ENCODE results near the gene KCND2.

Gene KCND2

DNA sequence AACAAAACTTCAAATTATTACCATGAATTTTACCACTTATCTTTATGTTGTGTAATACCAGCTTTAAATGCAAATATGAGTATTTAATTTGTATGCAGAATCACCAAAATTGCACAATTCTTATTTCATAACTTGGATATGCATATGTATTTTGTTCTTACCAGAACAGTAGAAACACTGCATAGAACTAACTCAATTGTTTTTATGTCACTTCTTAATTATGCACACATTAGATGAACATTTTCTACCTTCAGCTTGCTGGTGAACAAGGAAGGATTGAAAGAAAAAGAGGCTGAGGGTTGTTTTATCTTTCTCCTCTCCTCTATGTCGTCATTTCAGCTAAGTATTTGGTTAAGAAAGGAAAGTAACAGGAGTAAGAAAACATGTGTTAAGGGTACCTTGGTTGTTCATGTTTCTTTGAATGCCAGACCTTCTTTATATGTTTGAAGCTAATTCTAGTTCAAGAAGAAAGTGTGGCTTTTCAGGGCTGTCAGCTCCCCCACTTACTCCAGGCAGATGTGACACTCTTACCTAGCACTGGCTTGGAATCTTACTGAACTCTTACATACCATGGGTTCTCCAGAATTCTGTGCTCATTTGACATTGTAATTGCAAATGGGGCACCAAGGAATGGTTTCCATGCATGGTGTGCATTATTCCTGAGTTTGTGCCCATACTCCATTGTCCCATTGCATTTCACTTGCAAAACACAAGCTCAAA is 436.4 kb downstream of the KCND2 start:
- Histone ChIP-seq H3K9me3 (no peaks in the 10 kb centered on the region), H3K4me1 (no peaks in the 10 kb centered on the region), H3K9ac (no peak overlapping the region), H3K27me3 (no peaks in the 10 kb centered on the region), H3K36me3 (no peaks in the 10 kb centered on the region), H3K27ac (no peak overlapping the region), H4K20me1 (no peaks in the 10 kb centered on the region), H3K4me2 (no peak overlapping the region), H3K4me3 (no peak overlapping the region)
- TF ChIP-seq Cebpa-rat (IDR thresholded peaks at IDR 0.05): no peak

- H3K4me3 ChIP-seq: no peak overlapping the region
- no peaks in the 10 kb centered on the region for H3K36me3 ChIP-seq
- H3K9me3 ChIP-seq: no peaks in the 10 kb centered on the region
- H3K27ac ChIP-seq: no peak overlapping the region
- H3K4me2 ChIP-seq: no peak overlapping the region
- H3K9ac ChIP-seq: no peak overlapping the region
- TF ChIP-seq Cebpa-rat (IDR thresholded peaks at IDR 0.05): no peak
- no peaks in the 10 kb centered on the region for H3K4me1 ChIP-seq
- no peaks in the 10 kb centered on the region for H4K20me1 ChIP-seq
- H3K27me3 ChIP-seq: no peaks in the 10 kb centered on the region
Observed at GRCh38 chr7:120709972-120710320, 437.0 kb downstream of the KCND2 start.

- no peak for TF ChIP-seq Cebpa-rat (IDR thresholded peaks at IDR 0.05)
- no peaks in the 10 kb centered on the region for H3K9me3 ChIP-seq
- H3K27me3 ChIP-seq: no peaks in the 10 kb centered on the region
- H3K36me3 ChIP-seq: no peaks in the 10 kb centered on the region
- no peaks in the 10 kb centered on the region for H4K20me1 ChIP-seq
- H3K27ac ChIP-seq: no peak overlapping the region
- no peak overlapping the region for H3K4me3 ChIP-seq
- no peak overlapping the region for H3K4me2 ChIP-seq
- no peak overlapping the region for H3K9ac ChIP-seq
- no peaks in the 10 kb centered on the region for H3K4me1 ChIP-seq
Observed at GRCh38 chr7:120714945-120715344, 442.0 kb downstream of the KCND2 start.

GRCh38 chr7:120716307-120716706 is 443.3 kb downstream of the KCND2 start:
- no peak for TF ChIP-seq Cebpa-rat (IDR thresholded peaks at IDR 0.05)
- H3K9me3 ChIP-seq: no peaks in the 10 kb centered on the region
- no peak overlapping the region for H3K27ac ChIP-seq
- H3K36me3 ChIP-seq: no peaks in the 10 kb centered on the region
- H4K20me1 ChIP-seq: no peaks in the 10 kb centered on the region
- H3K4me1 ChIP-seq: no peaks in the 10 kb centered on the region
- H3K27me3 ChIP-seq: no peaks in the 10 kb centered on the region
- no peak overlapping the region for H3K4me3 ChIP-seq
- no peak overlapping the region for H3K4me2 ChIP-seq
- H3K9ac ChIP-seq: no peak overlapping the region

DNA sequence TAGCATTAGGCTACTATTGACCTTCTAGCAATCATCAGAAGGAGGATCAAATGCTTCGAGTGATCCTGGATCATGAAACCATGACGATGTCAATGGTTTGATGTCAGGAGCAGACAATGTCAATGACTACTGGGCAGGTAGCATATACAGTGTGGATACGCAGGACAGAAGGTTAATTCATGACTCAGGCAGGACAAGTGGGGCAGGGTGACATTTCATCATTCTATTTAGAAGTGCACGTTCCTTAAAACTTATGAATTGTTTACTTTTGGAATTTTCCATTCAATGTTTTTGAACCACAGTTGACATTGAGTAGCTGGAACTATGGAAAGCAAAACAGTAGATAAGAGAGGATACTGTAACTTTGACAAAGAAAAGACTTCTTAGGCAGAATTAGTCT is 444.2 kb downstream of the KCND2 start:
- H3K4me2 ChIP-seq: no peak overlapping the region
- no peak overlapping the region for H3K27ac ChIP-seq
- H3K36me3 ChIP-seq: no peaks in the 10 kb centered on the region
- no peak overlapping the region for H3K9ac ChIP-seq
- TF ChIP-seq Cebpa-rat (IDR thresholded peaks at IDR 0.05): no peak
- no peak overlapping the region for H3K4me3 ChIP-seq
- H3K4me1 ChIP-seq: no peaks in the 10 kb centered on the region
- no peaks in the 10 kb centered on the region for H3K9me3 ChIP-seq
- no peaks in the 10 kb centered on the region for H3K27me3 ChIP-seq
- H4K20me1 ChIP-seq: no peaks in the 10 kb centered on the region

GRCh38 chr7:120718361-120718760 is 445.4 kb downstream of the KCND2 start:
- H3K9me3 ChIP-seq: no peaks in the 10 kb centered on the region
- no peak overlapping the region for H3K9ac ChIP-seq
- no peaks in the 10 kb centered on the region for H3K27me3 ChIP-seq
- H3K4me3 ChIP-seq: no peak overlapping the region
- no peak for TF ChIP-seq Cebpa-rat (IDR thresholded peaks at IDR 0.05)
- no peak overlapping the region for H3K4me2 ChIP-seq
- H3K36me3 ChIP-seq: no peaks in the 10 kb centered on the region
- no peak overlapping the region for H3K27ac ChIP-seq
- H4K20me1 ChIP-seq: no peaks in the 10 kb centered on the region
- H3K4me1 ChIP-seq: no peaks in the 10 kb centered on the region

- no peaks in the 10 kb centered on the region for H3K9me3 ChIP-seq
- TF ChIP-seq Cebpa-rat (IDR thresholded peaks at IDR 0.05): no peak
- no peak overlapping the region for H3K27ac ChIP-seq
Observed at GRCh38 chr7:120720317-120720716, 447.3 kb downstream of the KCND2 start.

DNA sequence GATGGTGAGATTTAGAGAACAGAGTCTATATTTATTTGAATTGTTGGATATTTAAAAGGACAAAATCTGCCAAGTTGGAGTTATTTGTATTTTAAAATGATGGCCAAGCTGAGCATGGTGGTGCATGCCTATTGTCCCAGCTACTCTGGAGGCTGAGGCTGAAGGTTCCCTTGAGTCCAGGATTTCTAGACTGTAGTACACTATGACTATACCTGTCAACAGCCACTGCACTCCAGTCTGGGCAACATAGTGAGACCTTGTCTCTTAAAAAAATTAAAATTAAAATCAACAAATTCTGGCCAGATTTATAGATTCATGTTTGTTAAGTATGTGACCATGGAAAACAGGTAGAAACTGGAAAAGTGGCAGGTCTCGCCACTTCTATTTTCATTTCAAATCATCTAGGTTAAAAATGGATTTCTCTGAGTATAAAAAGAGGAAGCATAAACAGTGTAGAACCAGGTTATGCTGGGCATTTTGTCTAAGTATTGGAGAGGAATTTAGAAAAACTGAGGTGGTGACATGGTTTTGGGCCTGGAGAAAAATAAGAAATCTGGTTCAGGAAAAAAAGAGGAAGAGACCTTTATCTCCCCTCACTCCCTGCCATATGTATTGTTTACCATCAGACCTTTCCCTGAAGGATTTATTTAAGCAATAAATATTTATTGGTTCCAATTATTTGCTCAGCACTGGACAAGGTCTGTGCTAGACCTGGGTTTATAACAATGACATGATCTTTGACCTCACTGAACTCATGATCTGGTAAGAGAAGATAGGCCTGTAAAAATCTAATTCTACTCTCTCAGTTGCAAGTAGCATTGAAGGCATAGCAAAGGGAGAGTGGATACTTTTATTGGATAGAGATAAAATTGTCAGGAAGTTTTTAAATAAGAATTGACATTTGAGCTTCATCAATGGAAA is 450.8 kb downstream of the KCND2 start:
- H3K4me2 ChIP-seq: no peak overlapping the region
- H3K9ac ChIP-seq: no peak overlapping the region
- H3K9me3 ChIP-seq: no peaks in the 10 kb centered on the region
- no peaks in the 10 kb centered on the region for H4K20me1 ChIP-seq
- H3K27me3 ChIP-seq: no peaks in the 10 kb centered on the region
- H3K4me3 ChIP-seq: no peak overlapping the region
- H3K27ac ChIP-seq: no peak overlapping the region
- no peak for TF ChIP-seq Cebpa-rat (IDR thresholded peaks at IDR 0.05)
- H3K4me1 ChIP-seq: no peaks in the 10 kb centered on the region
- no peaks in the 10 kb centered on the region for H3K36me3 ChIP-seq

More at GRCh38 chr7:120720317-120720716, 447.3 kb downstream of the KCND2 start:
- no peaks in the 10 kb centered on the region for H3K36me3 ChIP-seq
- H3K9ac ChIP-seq: no peak overlapping the region
- no peaks in the 10 kb centered on the region for H3K27me3 ChIP-seq
- H3K4me2 ChIP-seq: no peak overlapping the region
- H3K4me1 ChIP-seq: no peaks in the 10 kb centered on the region
- no peak overlapping the region for H3K4me3 ChIP-seq
- H4K20me1 ChIP-seq: no peaks in the 10 kb centered on the region

DNA sequence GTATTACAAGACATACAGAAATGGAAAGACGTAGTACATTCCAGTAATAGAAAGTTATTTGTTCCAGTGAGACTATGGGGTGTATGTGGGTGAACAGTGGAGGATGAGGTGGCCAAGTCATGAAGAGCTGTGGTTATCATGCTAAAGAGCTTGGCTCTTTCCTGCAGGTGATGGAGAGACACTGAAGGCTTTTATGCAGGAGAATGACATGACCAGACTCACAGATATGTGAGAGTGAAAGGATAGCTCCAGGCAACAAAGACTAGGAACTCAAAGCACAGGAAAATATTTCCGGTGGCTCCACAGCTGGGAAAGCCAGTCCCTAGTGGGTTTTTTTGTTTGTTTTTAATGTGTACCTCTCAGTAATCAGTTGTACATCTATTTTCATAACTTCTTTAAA is 451.5 kb downstream of the KCND2 start:
- no peak overlapping the region for H3K9ac ChIP-seq
- no peaks in the 10 kb centered on the region for H3K9me3 ChIP-seq
- H3K27ac ChIP-seq: no peak overlapping the region
- H4K20me1 ChIP-seq: no peaks in the 10 kb centered on the region
- no peak overlapping the region for H3K4me2 ChIP-seq
- TF ChIP-seq Cebpa-rat (IDR thresholded peaks at IDR 0.05): no peak
- no peaks in the 10 kb centered on the region for H3K4me1 ChIP-seq
- H3K27me3 ChIP-seq: no peaks in the 10 kb centered on the region
- no peak overlapping the region for H3K4me3 ChIP-seq
- no peaks in the 10 kb centered on the region for H3K36me3 ChIP-seq

DNA sequence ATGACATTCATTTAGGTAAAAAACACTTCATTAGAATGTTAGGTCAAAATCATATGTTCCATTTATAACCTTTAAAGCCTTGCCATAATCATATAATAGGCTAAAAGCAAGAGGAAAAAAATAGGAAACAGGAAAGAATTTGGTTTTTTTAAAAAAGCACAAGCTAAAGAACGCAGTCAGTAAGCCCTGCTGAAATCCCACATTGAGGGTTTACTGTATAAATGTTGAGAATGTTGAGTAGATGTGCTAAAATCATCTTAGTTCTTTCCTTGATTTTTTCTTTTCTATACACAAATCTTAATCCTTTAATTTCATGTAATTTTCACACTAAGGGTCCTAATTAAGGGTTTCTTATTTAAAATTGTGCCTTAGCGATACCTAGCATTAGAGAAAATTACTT is 452.0 kb downstream of the KCND2 start:
- H3K4me1 ChIP-seq: no peaks in the 10 kb centered on the region
- H3K27ac ChIP-seq: no peak overlapping the region
- H4K20me1 ChIP-seq: no peaks in the 10 kb centered on the region
- no peaks in the 10 kb centered on the region for H3K36me3 ChIP-seq
- H3K4me2 ChIP-seq: no peak overlapping the region
- H3K4me3 ChIP-seq: no peak overlapping the region
- no peak for TF ChIP-seq Cebpa-rat (IDR thresholded peaks at IDR 0.05)
- no peaks in the 10 kb centered on the region for H3K9me3 ChIP-seq
- H3K9ac ChIP-seq: no peak overlapping the region
- H3K27me3 ChIP-seq: no peaks in the 10 kb centered on the region
